ENCODE results near the gene TOX2. TPM values are rescaled to one million over a fixed set of nuclear protein-coding genes. Genes with fewer than 3 reads are reported as not detected.

The TOX2 gene
- total RNA-seq, 1 donor from 2014 or later = 5.0 TPM

DNA sequence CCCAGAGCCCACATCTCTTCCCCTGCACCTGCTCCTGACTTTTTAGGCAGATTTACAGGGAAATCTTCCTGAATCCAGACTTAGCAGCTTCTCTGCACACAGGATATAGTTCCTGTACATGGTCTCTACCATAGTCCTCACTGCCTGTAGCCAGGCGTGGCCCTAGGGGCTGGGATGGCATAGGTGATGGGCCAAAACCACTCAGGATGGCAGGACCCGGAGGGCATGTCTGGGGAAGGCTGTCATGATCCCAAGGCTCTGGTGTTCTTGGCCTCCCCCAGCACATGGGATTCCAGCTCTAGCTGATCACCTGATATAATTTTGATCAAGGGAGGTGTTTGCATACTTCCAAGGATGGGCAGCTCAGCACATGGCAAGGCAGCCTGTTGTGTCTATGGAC, 58.0 kb downstream of the TOX2 start:
- Mint-ChIP-seq H3K4me1 (ENCODE audit: unreplicated experiment) (peaks cover 2% of the 10 kb centered on the region), H3K27me3 (ENCODE audit: unreplicated experiment) (no peaks in the 10 kb centered on the region), H3K4me3 (ENCODE audit: unreplicated experiment) (no peak overlapping the region), H3K27ac (ENCODE audit: unreplicated experiment) (no peak overlapping the region), H3K36me3 (ENCODE audit: low read depth, unreplicated experiment) (no peaks in the 10 kb centered on the region), H3K9me3 (ENCODE audit: unreplicated experiment) (no peaks in the 10 kb centered on the region)
- DNase-seq (ENCODE audit: low spot score) = no peak
- no peak for TF ChIP-seq CTCF (IDR thresholded peaks at IDR 0.05; ENCODE audit: unreplicated experiment)

GRCh38 chr20:43973231-43973630, 58.6 kb downstream of the TOX2 start:
- Mint-ChIP-seq H3K27me3 (ENCODE audit: unreplicated experiment) (no peaks in the 10 kb centered on the region), H3K9me3 (ENCODE audit: unreplicated experiment) (no peaks in the 10 kb centered on the region), H3K27ac (ENCODE audit: unreplicated experiment) (no peak overlapping the region), H3K4me1 (ENCODE audit: unreplicated experiment) (peaks cover 5% of the 10 kb centered on the region), H3K36me3 (ENCODE audit: low read depth, unreplicated experiment) (no peaks in the 10 kb centered on the region), H3K4me3 (ENCODE audit: unreplicated experiment) (no peak overlapping the region)
- no peak for DNase-seq (ENCODE audit: low spot score)
- TF ChIP-seq CTCF (IDR thresholded peaks at IDR 0.05; ENCODE audit: unreplicated experiment) = no peak

DNA sequence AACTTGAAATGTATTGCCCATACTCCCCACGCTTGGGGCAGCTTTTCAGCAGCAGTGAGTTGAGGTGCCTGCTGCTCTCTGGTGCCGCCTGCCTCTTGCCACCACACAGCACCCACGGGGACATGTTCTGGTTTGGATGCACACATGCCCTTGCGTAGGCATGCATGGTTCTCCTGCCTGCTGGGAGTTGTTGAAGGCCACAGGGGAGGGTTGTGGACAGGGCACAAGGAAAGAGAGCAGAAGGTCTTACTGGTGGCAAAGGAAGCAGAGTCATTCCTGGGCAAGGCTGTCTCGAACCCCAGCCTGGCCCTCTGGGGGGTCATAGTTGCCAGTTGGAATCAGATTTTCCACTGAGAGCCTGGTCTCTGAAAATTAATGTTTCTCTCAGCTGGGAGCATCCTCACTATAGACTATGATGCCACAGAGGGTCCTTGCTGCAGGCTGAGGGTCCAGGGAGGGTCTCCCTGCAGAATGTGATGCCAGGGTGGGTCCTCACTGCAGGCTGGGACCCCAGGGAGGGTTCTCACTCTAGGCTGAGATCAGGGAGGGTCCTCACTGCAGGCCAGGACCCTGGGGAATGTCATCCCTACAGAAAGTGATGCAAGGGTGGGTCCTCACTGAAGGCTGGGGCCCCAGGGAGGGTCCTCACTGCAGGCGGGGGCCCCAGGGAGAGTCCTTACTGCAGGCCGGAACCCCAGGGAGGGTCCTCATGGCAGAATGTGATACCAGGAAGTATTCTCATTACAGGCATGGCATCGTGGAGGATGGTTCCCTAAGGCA, 59.2 kb downstream of the TOX2 start:
- Mint-ChIP-seq H3K4me3 (ENCODE audit: unreplicated experiment) (no peak overlapping the region), H3K27ac (ENCODE audit: unreplicated experiment) (no peak overlapping the region), H3K36me3 (ENCODE audit: low read depth, unreplicated experiment) (no peaks in the 10 kb centered on the region), H3K9me3 (ENCODE audit: unreplicated experiment) (no peaks in the 10 kb centered on the region), H3K27me3 (ENCODE audit: unreplicated experiment) (no peaks in the 10 kb centered on the region), H3K4me1 (ENCODE audit: unreplicated experiment) (peaks cover 5% of the 10 kb centered on the region)
- no peak for TF ChIP-seq CTCF (IDR thresholded peaks at IDR 0.05; ENCODE audit: unreplicated experiment)
- DNase-seq (ENCODE audit: low spot score) = no peak

DNA sequence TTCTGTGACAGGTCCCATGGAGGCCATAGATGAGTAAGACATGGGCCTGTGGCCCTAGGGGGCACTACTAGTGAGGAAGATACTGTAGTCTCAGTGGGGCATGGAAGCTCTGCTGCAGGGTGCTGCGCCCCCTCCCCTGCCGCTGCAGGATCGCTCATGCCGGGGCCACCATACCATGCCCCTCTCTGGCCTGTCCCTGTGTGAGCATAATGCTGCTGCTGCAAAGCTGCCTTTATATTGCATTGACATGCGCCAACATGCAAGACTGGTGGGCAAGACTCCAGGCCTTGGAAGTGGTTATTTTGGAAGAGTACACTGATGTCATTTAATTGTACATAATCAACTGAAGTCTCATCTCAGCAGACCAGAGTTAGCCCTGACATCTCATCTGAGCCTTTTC, 60.0 kb downstream of the TOX2 start:
- Mint-ChIP-seq H3K27me3 (ENCODE audit: unreplicated experiment) (no peaks in the 10 kb centered on the region), H3K27ac (ENCODE audit: unreplicated experiment) (no peak overlapping the region), H3K4me3 (ENCODE audit: unreplicated experiment) (no peak overlapping the region), H3K36me3 (ENCODE audit: low read depth, unreplicated experiment) (no peaks in the 10 kb centered on the region), H3K4me1 (ENCODE audit: unreplicated experiment) (peaks cover 5% of the 10 kb centered on the region), H3K9me3 (ENCODE audit: unreplicated experiment) (no peaks in the 10 kb centered on the region)
- no peak for TF ChIP-seq CTCF (IDR thresholded peaks at IDR 0.05; ENCODE audit: unreplicated experiment)
- no peak for DNase-seq (ENCODE audit: low spot score)

DNA sequence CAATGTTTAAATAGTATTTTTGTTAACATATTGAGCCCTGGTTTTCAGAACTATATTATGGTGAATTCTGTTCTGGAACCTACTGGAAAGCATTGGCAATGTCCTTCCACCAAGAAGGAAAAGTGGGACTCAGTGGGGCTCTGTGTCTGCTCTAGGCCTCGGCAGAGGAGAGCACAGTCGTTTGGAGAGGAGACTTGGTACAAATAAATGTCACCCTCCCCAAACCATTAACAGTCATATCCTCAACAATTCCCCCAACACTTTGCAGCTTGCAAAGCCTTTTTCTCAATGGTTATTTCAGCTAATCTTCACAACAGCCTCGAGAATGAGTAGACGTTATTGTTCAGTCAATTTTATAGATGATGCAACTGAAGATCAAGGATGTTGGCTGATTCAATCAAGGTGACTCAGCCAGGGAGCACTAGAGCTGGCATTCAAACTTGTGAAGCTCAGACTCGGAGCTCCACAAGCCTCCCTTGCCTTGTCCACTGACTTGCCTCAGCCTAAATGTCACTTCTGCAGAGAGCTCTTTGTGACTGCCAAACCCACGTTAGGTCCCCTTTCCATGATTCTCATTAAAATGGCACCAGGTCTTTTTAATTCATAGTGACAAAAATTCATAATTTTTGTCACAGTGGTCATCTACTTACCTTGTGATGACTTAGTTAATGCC, 60.6 kb downstream of the TOX2 start:
- Mint-ChIP-seq H3K27ac (ENCODE audit: unreplicated experiment) (no peak overlapping the region), H3K27me3 (ENCODE audit: unreplicated experiment) (no peaks in the 10 kb centered on the region), H3K4me3 (ENCODE audit: unreplicated experiment) (no peak overlapping the region), H3K36me3 (ENCODE audit: low read depth, unreplicated experiment) (no peaks in the 10 kb centered on the region), H3K9me3 (ENCODE audit: unreplicated experiment) (no peaks in the 10 kb centered on the region), H3K4me1 (ENCODE audit: unreplicated experiment) (peaks cover 5% of the 10 kb centered on the region)
- no peak for TF ChIP-seq CTCF (IDR thresholded peaks at IDR 0.05; ENCODE audit: unreplicated experiment)
- no peak for DNase-seq (ENCODE audit: low spot score)

Data from endothelial cell (in vitro differentiated cells).